GM21825 (cell line): ENCODE data around the gene UGT2B28.
"Not testable (repeated sequence)": the region's sequence is repeated elsewhere in the genome, so short reads cannot be mapped to it uniquely, and the experiment has no call there.

ENCODE experiments used
- ATAC-seq: cut with Tn5 transposase; IDR thresholded peaks from one replicate; pipeline ENCODE4 v1.9.1; 2021; ENCODE audit warnings: mild to moderate bottlenecking, moderate library complexity; ENCODE audit not compliant: unreplicated experiment

UGT2B28 gene

DNA sequence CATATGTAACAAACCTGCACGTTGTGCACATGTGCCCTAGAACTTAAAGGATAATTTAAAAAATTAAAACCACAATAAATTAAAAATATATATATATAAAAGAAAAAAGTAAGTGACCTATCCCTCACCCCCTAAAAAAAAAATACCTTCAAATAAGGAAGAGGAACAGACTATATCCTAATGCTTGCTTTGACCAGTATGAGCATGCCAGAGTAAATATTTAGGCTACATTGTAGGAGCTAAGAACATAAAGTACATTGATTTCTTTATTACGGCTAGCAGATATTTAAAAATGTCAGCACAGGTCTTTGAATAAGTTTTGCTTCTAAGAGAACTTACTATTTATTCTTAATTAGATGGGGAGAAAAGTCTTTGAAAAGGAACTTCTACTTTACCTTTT, 62.8 kb downstream of the UGT2B28 start:
- not testable (repeated sequence) for ATAC-seq

DNA sequence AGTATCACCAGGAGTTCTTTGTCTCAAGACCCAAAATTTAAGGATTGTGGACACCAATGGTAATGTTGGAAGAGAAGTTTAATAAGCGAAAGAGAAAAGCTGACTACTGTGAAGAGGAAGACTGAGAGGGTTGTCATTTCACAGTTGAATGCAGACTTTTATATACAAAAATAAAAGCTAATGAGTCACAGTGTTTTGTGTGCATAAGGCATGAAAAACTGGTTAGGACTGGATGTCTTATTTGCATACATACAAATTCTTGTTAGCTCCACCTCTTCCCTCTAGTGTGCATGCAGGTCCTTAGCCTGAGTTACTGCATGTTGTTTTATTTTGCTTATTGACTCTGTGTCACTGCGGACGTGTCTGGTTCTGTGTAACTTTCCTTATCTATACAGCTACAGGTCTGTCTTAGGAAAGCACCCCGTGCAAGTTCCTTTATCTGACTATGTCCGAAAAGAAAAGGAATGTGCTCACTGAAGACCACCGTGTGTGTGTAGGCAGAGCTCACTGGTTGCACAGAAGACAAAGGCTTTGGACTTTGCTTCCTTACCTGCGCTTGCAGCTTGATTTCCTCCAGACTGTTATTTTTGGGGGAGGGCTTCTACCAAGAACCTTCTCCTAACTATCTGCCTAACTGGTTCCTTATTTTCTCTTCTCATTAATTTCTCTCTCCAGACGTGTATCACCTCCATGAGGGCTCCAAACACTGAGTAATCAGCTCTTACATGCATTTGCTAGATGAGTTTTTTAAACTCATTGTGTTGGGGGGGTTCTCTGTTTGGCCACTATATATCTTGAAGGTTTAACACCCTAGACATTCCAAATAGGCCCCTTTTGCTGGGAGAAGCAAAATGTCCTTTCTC, 63.5 kb downstream of the UGT2B28 start:
- ATAC-seq: not testable (repeated sequence)
